NCI-H2196 treated with DMSO at 0.1 percent for 48 hours (cell line): ENCODE measurements around the gene ZIK1.

Source experiments
- DNase-seq: peaks from one replicate; lab custom pipeline; 2025; ENCODE audit not compliant: unreplicated experiment; lab: John Stamatoyannopoulos, UW

ZIK1 gene

DNA sequence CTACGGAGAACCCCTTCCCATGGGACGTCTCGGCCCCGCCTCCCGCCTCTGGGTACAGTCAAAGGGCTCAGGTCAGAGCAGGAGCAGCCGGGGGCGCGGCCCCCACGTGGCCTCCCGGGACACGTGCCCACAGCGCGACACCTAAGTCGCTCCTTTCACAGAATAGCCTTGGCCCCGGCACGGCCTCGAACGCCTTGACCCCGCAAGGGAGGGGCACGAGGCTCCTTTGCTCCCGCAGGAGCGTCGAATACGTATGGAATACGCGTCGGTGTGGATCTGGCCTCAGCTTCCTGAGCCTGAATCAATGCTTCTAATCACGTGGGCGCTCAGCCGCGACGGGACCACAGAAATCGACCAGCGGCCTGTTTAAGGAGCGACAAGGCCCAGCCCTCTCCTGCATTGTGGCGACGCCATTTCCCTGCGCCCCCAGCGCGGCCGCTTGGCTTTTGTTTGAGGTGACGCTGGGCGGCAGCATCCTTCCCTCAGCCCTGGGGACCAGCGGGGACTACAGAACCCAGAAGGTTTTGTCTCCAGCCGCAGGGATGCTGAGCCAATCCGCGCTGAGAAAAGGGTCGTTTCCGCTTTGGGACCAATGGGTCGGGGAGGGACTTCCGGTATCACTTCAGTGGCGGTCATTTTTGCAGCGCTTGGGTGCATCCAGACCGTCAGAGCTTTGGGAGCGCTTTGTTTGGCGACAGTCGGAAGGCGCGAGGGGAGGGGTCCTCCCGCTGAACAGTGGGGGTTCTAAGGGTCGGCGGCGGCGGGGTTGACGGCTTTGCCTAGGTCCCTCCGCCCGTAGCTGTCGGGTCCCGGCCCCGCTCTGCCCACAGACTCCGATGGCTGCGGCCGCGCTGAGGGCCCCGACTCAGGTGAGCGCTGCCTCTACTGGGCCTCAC lies at the start of gene ZIK1:
Gene ZIK1 (plus strand): TSS at position 625 of the 896 bp plus-strand sequence. CDS start 212 bp downstream, at position 837.
- peak; percentile 43 for DNase-seq

DNA sequence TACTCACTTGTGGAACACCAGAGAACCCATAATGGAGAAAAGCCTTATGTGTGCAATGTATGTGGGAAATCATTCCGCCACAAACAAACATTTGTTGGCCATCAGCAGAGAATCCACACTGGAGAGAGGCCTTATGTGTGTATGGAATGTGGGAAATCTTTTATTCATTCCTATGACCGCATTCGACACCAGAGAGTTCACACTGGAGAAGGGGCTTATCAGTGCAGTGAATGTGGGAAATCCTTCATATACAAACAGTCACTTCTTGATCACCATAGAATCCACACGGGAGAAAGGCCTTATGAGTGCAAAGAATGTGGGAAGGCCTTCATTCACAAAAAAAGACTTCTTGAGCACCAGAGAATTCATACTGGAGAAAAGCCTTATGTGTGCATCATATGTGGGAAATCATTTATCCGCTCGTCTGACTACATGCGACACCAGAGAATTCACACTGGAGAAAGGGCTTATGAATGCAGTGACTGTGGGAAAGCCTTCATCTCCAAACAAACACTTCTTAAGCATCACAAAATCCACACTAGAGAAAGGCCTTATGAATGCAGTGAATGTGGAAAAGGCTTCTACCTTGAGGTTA lies 45.9 kb upstream of the ZIK1 start:
- no peak for DNase-seq

DNA sequence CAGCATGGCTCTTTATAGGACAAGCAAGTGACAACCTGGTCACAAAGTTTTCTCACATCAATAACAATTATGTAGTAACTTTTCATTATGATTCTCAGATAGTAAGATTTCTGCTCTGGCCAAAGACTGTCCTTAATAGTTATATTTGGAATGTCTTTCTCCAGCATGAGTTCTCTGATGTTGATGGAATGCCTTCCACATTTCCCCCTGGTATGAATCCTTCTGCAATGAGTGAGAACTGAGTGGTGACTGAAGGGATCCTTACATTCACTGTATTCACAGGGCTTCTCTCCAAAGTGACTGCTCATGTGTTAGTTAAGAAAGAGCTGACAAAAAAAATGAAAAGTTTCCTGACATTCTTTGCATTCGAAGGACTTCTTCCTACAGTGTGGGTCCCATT lies 37.4 kb upstream of the ZIK1 start:
- DNase-seq = no peak

DNA sequence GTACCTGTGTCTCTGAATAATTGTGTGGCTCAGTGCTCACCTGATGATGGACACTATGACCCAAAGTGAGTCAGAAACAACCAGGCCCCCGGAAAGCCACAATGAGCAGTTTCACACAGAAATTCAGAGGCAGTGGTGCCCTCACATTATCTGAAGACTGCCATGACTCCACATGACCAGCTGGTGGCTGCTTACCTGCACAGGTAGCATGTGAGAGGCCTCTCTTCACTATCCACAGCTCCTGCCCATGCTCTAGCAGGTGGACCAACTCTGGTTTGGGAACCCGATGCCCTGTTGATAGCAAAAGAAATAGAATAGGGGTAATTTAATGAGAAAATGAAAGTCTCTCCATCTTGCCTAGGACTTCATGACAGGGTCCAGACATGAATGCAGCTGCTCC lies 31.5 kb upstream of the ZIK1 start:
- DNase-seq = no peak

DNA sequence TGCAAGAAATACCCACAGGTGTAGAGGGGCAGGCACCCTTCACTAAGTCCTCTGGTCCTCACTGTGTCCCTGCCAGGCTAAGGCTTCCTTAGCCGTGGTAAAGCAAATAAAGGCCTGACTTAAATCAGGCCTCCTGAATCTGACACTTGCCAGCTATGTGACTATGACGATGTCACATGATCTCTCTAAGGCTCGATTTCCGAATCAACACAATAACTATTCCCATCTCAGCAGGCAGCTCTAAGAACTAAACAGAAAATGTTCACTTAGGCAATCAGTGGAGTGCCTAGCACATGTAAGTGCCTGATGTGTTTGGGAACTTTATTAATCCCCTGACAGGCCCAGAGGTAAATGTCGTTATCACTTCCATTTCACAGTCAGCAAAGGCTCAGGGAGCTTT lies 26.3 kb upstream of the ZIK1 start:
- no peak for DNase-seq

GRCh38 chr19:57558525-57558924 lies 25.4 kb upstream of the ZIK1 start:
- no peak for DNase-seq

GRCh38 chr19:57559008-57559403 lies 24.9 kb upstream of the ZIK1 start:
- no peak for DNase-seq

DNA sequence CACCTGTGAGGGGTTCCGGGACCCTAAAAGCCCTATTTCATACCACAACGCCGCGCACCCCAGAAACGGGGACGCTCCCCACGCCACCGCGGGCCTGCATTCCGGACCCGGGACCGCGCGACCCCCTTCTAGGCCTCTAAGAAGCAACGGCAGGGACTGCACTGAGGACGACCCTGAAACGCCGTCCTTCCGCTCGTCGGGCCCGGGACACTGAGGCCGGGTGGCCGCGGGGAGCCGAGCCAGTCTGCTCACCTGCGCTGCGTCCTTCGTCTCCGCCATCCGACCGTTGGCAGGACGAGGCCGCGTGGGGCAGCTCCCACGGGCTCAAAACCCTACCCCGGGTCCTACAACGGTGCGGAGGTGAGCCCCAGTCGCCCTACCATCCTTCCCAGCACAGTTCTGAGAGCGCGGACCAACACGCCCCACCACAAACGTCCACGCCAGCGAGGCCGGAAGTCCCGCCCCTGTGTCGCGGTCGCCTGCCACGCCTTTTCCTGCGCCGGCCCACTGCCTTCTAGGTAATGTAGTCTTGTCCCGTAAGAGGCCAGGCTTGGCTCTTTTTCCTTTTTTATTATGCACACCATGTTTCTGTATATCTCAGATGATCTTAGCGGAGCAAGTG lies 24.4 kb upstream of the ZIK1 start, which contains the start of gene ZNF550:
Gene ZNF550 (minus strand): TSS at position 460 of the 622 bp plus-strand sequence. CDS start 181 bp downstream, at position 279.
- peak; percentile 79 for DNase-seq

DNA sequence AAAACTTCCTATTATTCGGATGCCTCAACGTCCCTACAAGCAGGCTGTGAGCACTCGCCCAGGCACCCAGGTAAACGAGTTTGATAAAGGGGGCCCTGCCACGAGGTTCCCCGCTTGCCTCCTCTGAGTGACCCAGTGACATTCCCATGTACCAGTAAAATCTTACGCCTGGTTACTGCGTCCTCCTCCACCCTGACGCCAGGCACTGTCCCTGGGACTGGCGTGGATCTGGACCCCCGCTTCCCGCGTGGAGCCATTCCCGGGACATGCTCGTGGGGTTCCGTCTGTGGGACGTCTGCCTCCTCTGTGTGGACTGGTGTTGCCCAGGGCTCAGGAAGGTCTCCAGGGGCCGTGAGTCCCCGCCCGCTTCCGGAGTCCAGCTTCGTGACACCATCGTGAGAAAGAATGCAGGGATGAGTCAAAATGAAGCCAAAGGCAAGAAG lies 23.9 kb upstream of the ZIK1 start:
- DNase-seq = no peak

GRCh38 chr19:57563547-57563946 lies 20.4 kb upstream of the ZIK1 start:
- DNase-seq = no peak

GRCh38 chr19:57566396-57567265 lies 17.3 kb upstream of the ZIK1 start:
- DNase-seq = no peak

GRCh38 chr19:57570707-57571106 lies 13.2 kb upstream of the ZIK1 start:
- DNase-seq = no peak

DNA sequence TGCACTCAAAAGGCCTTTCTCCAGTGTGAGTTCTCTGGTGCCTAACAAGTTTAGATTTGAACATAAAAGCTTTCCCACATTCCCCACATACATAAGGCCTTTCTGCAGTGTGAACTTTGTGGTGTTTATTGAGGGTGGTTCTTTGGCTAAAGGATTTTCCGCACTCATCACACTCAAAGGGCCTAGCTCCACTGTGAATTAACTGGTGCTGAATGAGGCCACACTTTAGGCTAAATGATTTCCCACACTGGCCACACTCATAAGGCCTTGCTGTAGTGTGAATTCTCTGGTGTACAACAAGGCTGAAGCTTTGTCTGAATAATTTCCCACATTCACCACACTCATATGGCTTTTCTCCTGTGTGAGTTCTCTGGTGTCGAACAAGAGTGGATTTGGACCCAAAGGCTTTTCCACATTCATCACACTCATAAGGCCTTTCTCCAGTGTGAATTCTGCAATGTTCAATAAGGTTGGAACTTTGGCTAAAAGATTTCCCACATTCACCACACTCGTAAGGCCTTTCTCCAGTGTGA lies 11.5 kb upstream of the ZIK1 start:
- no peak for DNase-seq

DNA sequence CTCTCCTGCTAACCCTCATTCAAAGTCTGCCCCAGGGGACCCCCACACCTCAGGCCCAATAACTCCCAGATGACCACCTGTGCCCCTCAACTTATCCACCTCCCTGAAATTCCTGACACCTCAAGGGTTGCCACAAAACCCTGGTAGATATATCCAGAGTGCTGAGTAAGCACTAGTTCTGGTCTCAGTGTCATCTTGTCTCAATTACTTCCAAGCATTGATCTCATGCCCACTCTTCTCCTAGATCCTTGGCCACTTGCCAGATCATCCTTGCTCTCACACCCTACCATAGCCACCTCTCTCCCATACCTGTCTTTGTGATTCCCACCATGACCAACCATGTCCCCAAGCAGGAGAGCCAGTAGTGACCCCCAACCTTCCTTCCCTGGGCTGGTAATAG lies 7.3 kb upstream of the ZIK1 start:
- no peak for DNase-seq

- peak; percentile 94 for DNase-seq
These were observed 5.3 kb upstream of the ZIK1 start, which contains the start of gene ZNF416 for GRCh38 chr19:57578487-57579205. Gene ZNF416, minus strand, starts transcription at chr19:57578911. Its CDS starts 207 bp downstream, at chr19:57578704.

DNA sequence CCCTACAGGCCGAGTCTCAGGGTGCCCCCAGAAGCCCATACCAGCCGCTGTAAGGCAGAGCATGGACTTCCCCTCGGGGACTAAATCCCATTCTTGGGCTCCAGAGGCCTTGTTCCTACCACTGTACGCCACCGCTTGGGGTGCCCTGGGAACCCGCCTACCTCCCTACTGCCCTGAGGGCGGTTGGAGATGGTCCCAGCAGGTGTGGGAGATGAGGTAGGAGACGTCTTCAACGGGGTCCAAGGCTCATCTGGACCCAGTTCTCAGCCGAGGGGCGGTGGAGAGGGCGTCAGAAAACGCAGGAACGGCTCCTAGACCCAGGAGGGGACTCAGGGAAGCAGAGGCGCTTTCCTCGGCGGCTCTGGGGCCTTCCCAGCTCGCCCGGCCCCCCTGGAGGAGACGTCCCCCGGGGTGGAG lies 833 bp upstream of the ZIK1 start:
- no peak for DNase-seq

DNA sequence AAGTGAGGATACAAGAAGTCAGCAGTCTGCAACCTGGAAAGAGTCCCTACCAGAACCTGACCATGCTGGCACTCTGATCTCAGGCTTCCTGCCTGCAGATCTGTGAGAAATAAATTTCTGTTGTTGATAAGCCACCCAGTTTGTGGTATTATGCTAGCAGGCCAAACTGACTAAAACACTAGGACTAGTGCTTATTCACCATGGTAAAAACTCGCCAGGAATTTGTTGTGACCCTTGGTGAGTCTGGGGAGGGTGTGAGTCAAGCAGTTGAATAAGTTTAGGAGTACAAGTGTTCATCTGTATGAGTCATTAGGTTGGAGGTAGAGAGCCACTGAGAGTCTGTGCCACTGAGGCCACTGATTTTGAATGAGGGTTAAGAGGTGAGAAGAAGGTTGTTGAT lies 3.6 kb downstream of the ZIK1 start:
- no peak for DNase-seq

DNA sequence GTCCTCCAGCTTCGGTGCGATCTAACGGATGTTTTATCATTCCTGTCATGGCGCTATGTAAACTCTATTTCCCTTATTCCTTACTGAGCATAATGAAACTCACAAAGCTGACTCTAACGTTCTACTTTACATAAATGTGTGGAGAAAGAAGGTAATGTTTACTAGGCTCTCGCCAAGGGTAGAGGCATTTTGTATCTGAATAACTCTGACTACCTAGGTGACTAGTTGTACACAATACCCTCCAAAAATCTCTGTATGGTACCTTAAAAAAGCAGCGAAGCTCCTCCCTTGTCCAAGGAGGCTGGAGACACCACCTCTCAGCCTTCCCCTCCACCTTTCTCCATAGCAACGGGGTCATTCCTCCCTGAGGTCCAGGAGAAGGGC lies 15.4 kb downstream of the ZIK1 start:
- no peak for DNase-seq

GRCh38 chr19:57599761-57600383 lies 15.9 kb downstream of the ZIK1 start, which contains the start of gene ZNF530:
Gene ZNF530, plus strand, starts transcription at chr19:57599885. Its CDS starts 4,461 bp downstream, at chr19:57604346.
- peak; percentile 87 for DNase-seq
